Stimulated activated CD8-positive, alpha-beta memory T cell treated with anti-CD3 and anti-CD28 coated beads, Interleukin-7, amount 100 ng/mL, for 24 hours (primary cell): ENCODE results near the gene TSPAN4.

Source experiments
- DNase-seq: peaks from one replicate; pipeline ENCODE4 v3.0.0-alpha.2; 2020; ENCODE audit warnings: low read depth

The TSPAN4 gene

GRCh38 chr11:836700-837099 lies 6.0 kb upstream of the TSPAN4 start:
- no peak for DNase-seq

GRCh38 chr11:837189-837989 lies 5.3 kb upstream of the TSPAN4 start:
- no peak for DNase-seq

- no peak for DNase-seq
Observed at GRCh38 chr11:837990-838307, 4.7 kb upstream of the TSPAN4 start.

- no peak for DNase-seq
Observed at GRCh38 chr11:838441-839279, 4.0 kb upstream of the TSPAN4 start.

- DNase-seq, result no peak
Observed at GRCh38 chr11:839280-839623, 3.4 kb upstream of the TSPAN4 start.

DNA sequence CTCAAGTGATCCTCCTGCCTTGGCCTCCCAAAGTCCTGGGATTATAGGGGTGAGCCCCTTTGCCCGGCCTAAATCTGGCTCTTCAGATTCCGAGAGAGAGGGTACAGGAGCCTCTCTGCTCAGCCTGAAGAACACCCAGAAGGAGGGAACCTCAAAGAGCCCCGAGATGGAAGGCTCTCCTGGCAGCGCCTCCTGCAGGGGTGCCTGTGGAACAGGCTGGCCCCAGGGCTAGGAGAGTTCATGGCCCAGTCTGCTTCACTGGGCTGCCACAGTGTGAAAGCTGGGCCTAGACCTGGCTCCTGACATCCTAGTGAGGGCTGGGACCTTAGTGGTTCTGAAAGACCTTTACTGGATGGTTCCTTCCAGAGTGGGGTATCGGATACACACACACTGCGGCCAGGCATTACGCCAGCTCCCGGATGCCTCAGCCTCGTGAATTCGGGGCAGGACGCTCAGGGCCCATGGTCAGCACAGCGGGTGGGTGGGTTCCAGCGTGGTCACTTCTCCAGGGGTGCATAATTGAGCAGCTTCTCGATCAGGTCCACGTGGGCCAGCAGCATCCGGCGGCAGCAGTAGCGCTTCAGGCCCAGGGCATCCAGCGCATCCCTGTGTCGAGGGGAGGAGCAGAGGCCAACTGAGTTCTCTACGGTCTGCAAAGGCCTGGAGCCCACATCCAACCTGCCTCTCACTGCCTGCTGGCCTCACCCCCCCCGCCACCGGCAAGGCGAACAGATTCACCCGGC lies 2.6 kb upstream of the TSPAN4 start:
- DNase-seq, result no peak

DNA sequence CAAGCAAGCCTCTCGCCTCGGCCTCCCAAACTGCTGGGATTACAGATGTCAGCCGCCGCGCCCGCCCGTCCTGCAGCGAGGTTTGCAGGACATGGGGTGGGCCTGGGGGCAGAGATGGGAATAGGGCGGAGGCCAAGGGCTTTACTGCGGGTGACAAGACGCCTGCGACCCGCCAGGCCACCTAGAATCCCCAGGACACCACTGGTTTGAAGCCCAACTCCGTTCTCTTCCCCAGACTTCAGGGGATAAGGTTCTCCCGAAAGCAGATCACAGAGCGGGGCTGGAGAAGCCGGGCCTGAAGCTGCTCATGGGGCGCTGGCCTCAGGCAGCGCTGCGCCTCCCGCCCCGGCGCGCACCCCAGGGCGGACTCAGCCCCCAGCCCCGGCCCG lies 677 bp upstream of the TSPAN4 start:
- DNase-seq, result no peak

GRCh38 chr11:843086-843734 lies 558 bp downstream of the TSPAN4 start:
- no peak for DNase-seq

GRCh38 chr11:843818-844692 lies 1.4 kb downstream of the TSPAN4 start:
- no peak for DNase-seq

GRCh38 chr11:844693-845644 lies 2.3 kb downstream of the TSPAN4 start:
- no peak for DNase-seq

DNA sequence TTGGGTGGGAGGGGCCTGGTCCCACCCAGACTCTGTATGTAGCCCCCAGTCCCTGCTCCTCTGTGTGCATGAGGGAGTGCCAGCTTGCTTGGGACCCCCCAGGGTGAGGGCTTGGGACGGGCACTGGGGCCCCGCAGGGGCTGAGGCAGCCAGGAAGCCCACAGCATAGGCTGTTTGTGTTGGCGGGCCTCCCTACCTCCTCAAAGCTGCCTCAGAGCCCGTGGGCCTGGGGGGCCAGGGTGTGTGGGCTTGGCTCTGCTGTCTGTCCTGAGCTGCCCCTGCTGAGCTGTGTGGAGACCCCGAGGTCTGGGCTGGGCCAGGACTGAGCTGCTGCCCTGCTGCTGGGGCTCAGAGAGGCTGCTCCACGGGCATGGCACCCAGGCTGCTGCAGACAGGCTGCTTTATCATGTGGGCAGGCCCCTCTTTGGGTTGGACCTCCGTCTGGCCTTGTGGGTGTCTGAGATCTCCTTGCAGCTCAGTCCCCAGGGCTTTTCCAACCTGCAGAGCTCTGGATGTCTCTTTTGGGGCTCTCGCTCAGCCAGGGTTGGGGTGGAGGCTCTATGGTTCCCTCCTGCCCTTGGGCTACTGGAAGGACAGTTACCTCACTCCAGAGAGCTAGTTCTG lies 3.3 kb downstream of the TSPAN4 start:
- no peak for DNase-seq

- DNase-seq, result no peak
Observed at GRCh38 chr11:846496-847098, 3.9 kb downstream of the TSPAN4 start.

DNA sequence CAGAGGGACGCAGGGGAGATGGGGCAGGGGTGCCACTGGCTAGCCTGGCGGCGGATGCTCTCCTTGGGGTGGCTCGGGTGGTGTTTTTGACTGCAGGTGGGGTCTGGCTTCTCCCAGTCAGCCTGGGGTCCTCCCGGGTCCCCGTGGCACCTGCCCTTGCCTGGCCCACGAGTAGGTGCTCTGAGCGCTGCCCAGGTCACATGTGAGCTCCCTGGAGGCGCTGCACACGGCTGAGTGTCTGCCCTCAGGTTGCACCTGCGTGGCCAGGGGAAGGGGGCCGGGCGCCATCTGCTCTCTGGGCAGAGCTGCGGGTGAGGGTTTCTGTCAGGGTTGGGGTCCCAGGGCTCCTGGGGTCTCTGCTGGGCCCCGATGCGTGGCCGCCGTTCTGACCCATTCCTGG lies 5.2 kb downstream of the TSPAN4 start:
- DNase-seq, result no peak

DNA sequence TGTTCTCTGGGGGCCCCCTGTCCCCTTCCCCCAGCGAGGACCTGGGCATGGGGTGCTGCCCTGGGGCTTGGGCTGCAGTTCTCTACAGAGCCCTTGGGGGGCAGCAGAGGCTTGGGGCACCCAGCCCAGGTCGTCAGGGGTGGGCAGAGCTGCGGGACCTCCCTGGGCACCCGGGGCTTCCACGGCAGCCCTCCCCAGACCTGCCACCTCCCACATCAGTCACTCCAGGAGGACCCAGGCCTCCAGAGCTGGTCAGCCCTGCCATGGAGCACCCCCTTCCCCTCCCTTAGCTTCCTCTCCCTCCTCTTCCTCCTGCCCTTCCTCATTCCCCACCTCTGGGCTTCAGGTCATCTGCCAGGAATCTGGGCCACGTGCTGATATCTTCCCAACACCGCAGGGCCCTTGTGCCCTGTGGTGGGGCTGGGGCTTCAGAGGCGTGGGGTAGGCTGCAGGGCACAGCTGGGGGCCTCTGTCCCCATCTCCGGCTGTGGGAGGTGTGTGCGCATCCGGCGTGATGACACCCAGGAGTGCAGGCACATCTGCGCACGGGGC lies 5.8 kb downstream of the TSPAN4 start:
- no peak for DNase-seq

- DNase-seq, result no peak
Observed at GRCh38 chr11:849104-849824, 6.6 kb downstream of the TSPAN4 start.

GRCh38 chr11:849951-850774 lies 7.5 kb downstream of the TSPAN4 start:
- no peak for DNase-seq
